ENCODE data around the gene CSMD2.

CSMD2 gene

DNA sequence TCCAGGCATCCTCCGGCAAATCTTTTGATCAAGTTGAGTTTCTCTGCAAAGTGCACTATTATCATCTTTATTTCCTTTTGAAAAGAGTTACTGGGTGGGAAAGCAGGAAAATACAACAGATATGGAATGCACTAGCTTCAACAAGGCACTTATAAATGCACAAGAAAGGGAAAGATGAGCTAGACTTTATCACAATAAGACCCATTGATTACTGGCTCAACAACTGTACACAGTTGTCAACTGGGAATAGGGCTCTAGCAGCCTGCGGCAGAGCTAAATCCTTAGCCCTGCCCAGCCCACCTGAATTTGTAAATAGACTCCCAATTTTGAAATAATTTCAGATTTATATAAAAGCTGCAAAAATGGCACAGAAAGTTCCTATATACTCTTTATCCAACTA, 111.4 kb downstream of the CSMD2 start:
- peaks cover 10% of the 10 kb centered on the region for H3K4me1 ChIP-seq (ENCODE audit: control insufficient read depth, insufficient read depth, low read length)

DNA sequence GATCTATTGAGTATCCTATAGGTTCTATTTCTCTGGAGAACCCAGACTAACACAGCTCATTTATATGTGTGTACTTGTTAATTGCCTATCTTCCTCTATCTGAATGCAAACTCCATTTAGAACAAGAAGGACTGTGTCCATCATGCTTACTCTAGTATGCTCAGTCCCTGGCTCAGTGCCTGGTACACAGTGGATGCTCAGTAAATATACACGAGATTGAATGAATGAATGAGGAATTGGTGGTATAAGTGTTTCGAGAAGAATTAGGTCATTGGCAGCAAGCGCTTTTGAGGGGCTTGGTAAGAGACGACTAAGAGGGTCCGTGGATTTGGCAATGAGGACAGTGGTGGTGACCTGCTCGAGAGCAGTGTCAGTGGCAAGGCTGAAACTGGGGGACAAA, 112.5 kb downstream of the CSMD2 start:
- H3K27me3 ChIP-seq (ENCODE audit: control insufficient read depth in 1 of 2, insufficient read depth in 2 of 2, low read length in 2 of 2), result peaks cover 0 to 6% of the 10 kb centered on the region in 2 donors
- H3K9me3 ChIP-seq (ENCODE audit: control insufficient read depth in 2 of 2, low read length in 2 of 2), result peaks cover 7 to 9% of the 10 kb centered on the region in 2 donors
- H3K4me3 ChIP-seq (ENCODE audit: low read length in 2 of 2), result no peak overlapping the region
- H3K9ac ChIP-seq (ENCODE audit: low read length in 2 of 2), result no peak overlapping the region
- no peak overlapping the region for H3K27ac ChIP-seq (ENCODE audit: low read length)
- no peaks in the 10 kb centered on the region for H3K36me3 ChIP-seq (ENCODE audit: control insufficient read depth in 2 of 2, insufficient read depth in 2 of 2, low read length in 2 of 2)
- H3K4me1 ChIP-seq (ENCODE audit: control insufficient read depth, insufficient read depth, low read length), result peaks cover 5% of the 10 kb centered on the region

More for the DNA sequence above, 111.4 kb downstream of the CSMD2 start:
- Histone ChIP-seq H3K9ac (ENCODE audit: low read length in 2 of 2) (no peak overlapping the region), H3K27me3 (ENCODE audit: control insufficient read depth in 1 of 2, insufficient read depth in 2 of 2, low read length in 2 of 2) (peaks cover 0 to 6% of the 10 kb centered on the region in 2 donors), H3K4me3 (ENCODE audit: low read length in 2 of 2) (no peak overlapping the region), H3K27ac (ENCODE audit: low read length) (no peak overlapping the region), H3K9me3 (ENCODE audit: control insufficient read depth in 2 of 2, low read length in 2 of 2) (peaks cover 7 to 9% of the 10 kb centered on the region in 2 donors), H3K36me3 (ENCODE audit: control insufficient read depth in 2 of 2, insufficient read depth in 2 of 2, low read length in 2 of 2) (no peaks in the 10 kb centered on the region)

DNA sequence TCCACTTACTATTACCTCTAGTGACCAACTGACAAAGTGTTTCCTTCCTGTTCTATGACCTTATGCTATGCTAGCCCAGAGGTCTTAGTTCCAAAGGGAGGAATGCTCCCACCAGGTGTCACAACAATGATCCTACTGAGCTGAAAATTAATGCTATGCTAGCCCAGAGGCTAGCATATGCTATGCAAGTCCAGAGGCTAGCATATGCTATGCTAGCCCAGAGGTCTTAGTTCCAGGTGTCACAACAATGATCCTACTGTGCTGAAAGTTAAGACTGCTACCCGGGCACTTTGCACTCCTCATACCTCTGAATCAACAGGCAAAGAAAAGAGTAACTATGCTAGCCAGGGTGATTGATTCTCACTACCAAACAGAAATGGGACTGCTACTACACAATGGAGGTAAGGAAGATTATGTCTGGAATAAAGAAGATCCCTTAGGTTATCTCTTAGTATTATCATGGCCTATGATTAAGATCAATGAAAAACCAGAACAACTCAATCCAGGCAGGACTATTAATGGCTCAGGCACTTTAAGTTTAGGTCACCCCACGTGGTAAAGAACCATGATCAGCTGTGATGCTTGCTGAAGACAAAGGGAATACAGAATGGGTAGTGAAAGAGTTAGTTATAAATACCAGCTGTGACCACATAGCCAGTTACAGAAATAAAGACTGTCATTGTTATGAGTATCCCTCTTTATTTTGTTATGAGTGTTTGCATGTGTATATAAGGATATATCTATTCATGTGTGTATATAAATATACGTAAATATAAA, 114.1 kb downstream of the CSMD2 start:
- Histone ChIP-seq H3K27me3 (ENCODE audit: control insufficient read depth in 1 of 2, insufficient read depth in 2 of 2, low read length in 2 of 2) (peaks cover 0 to 4% of the 10 kb centered on the region in 2 donors), H3K27ac (ENCODE audit: low read length) (no peak overlapping the region), H3K9ac (ENCODE audit: low read length in 2 of 2) (no peak overlapping the region), H3K4me3 (ENCODE audit: low read length in 2 of 2) (no peak overlapping the region), H3K36me3 (ENCODE audit: control insufficient read depth in 2 of 2, insufficient read depth in 2 of 2, low read length in 2 of 2) (no peaks in the 10 kb centered on the region), H3K4me1 (ENCODE audit: control insufficient read depth, insufficient read depth, low read length) (no peaks in the 10 kb centered on the region), H3K9me3 (ENCODE audit: control insufficient read depth in 2 of 2, low read length in 2 of 2) (peaks cover 7 to 9% of the 10 kb centered on the region in 2 donors)

DNA sequence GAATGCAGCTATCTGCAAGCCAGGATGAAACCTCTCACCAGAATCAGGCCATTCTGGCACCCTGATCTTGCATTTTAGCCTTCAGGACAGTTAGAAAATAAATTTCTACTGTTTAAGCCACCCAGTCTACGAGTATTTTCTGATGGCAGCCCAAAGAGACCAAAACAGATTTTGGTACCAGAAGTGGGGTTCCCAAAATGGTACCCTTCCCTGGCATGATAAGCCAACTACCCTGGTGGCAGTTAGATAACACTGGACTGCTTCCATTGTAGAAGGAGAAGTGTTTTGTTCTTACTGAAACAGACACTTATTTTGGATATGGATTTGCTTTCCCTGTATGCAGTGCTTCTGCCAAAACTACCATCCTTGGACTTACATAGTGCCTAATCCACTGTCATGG, 115.0 kb downstream of the CSMD2 start:
- Histone ChIP-seq H3K4me1 (ENCODE audit: control insufficient read depth, insufficient read depth, low read length) (no peaks in the 10 kb centered on the region), H3K27me3 (ENCODE audit: control insufficient read depth in 1 of 2, insufficient read depth in 2 of 2, low read length in 2 of 2) (peaks cover 0 to 4% of the 10 kb centered on the region in 2 donors), H3K27ac (ENCODE audit: low read length) (no peak overlapping the region), H3K9me3 (ENCODE audit: control insufficient read depth in 2 of 2, low read length in 2 of 2) (peaks cover 7 to 9% of the 10 kb centered on the region in 2 donors), H3K9ac (ENCODE audit: low read length in 2 of 2) (no peak overlapping the region), H3K36me3 (ENCODE audit: control insufficient read depth in 2 of 2, insufficient read depth in 2 of 2, low read length in 2 of 2) (no peaks in the 10 kb centered on the region), H3K4me3 (ENCODE audit: low read length in 2 of 2) (no peak overlapping the region)

DNA sequence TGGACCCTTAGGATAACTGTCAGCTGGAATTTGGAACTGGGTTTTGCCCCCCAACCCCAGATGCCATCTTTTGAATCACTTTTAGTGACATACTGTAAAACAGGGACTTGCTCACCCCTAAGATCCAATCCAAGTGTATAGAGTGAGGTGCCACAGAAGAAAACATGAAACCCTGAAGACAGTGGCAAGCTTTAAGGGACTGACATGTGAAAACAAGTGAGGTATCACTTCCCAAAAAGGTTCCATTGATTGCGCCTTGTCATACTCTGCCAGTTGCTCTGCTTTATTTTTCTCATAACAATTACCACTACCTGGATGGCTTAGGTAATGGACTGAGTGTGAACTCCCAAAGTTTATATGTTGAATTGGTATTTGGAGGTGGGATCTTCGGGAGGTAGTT, 115.6 kb downstream of the CSMD2 start:
- Histone ChIP-seq H3K4me3 (ENCODE audit: low read length in 2 of 2) (no peak overlapping the region), H3K27me3 (ENCODE audit: control insufficient read depth in 1 of 2, insufficient read depth in 2 of 2, low read length in 2 of 2) (peaks cover 0 to 4% of the 10 kb centered on the region in 2 donors), H3K4me1 (ENCODE audit: control insufficient read depth, insufficient read depth, low read length) (no peaks in the 10 kb centered on the region), H3K36me3 (ENCODE audit: control insufficient read depth in 2 of 2, insufficient read depth in 2 of 2, low read length in 2 of 2) (no peaks in the 10 kb centered on the region), H3K27ac (ENCODE audit: low read length) (no peak overlapping the region), H3K9me3 (ENCODE audit: control insufficient read depth in 2 of 2, low read length in 2 of 2) (peaks cover 7 to 9% of the 10 kb centered on the region in 2 donors), H3K9ac (ENCODE audit: low read length in 2 of 2) (no peak overlapping the region)

DNA sequence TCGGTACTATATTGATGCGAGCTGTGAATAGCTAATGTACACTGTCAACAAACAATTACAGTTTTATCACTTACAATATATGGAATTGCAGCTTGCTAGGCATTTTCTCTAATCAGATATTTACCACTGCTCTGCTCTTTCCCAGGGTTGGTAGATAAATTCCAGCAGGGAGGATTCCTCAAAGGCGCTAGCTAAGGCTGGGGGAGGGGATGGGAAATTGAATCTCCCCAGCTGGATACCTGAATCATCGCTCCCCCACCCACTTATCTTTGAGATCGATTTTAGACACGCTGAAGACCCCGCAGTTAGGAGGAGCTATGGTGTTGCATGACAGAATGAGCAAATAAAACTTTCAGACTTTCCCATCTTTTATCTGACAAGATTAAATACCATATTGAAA, 127.2 kb downstream of the CSMD2 start:
- Histone ChIP-seq H3K4me1 (ENCODE audit: control insufficient read depth, insufficient read depth, low read length) (no peaks in the 10 kb centered on the region), H3K4me3 (ENCODE audit: low read length in 2 of 2) (no peak overlapping the region), H3K36me3 (ENCODE audit: control insufficient read depth in 2 of 2, insufficient read depth in 2 of 2, low read length in 2 of 2) (no peaks in the 10 kb centered on the region), H3K27ac (ENCODE audit: low read length) (no peak overlapping the region), H3K9ac (ENCODE audit: low read length in 2 of 2) (no peak overlapping the region), H3K27me3 (ENCODE audit: control insufficient read depth in 1 of 2, insufficient read depth in 2 of 2, low read length in 2 of 2) (peaks cover 0 to 2% of the 10 kb centered on the region in 2 donors), H3K9me3 (ENCODE audit: control insufficient read depth in 2 of 2, low read length in 2 of 2) (no peaks in the 10 kb centered on the region)

DNA sequence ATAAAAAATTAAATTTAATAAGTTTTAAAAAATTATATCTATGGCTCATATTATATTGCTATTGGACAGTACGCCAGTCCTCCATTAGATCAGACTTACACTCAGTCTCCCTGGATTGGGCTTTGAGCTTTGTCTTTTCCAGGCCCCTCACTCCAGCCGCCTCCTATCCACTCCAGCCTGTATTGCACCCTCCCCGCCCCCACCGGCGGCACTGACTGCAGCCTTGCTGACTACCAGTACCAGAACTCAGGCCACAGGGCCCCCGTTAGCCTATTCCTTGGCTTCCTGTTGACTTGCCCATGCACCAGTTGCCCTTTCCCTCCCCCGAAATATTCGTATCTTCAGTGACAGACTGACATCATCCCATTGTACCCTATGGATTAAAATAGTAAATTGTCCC, 127.9 kb downstream of the CSMD2 start:
- no peak overlapping the region for H3K4me3 ChIP-seq (ENCODE audit: low read length in 2 of 2)
- peaks cover 0 to 2% of the 10 kb centered on the region in 2 donors for H3K27me3 ChIP-seq (ENCODE audit: control insufficient read depth in 1 of 2, insufficient read depth in 2 of 2, low read length in 2 of 2)
- no peaks in the 10 kb centered on the region for H3K9me3 ChIP-seq (ENCODE audit: control insufficient read depth in 2 of 2, low read length in 2 of 2)
- H3K27ac ChIP-seq (ENCODE audit: low read length), result no peak overlapping the region
- no peaks in the 10 kb centered on the region for H3K36me3 ChIP-seq (ENCODE audit: control insufficient read depth in 2 of 2, insufficient read depth in 2 of 2, low read length in 2 of 2)
- no peaks in the 10 kb centered on the region for H3K4me1 ChIP-seq (ENCODE audit: control insufficient read depth, insufficient read depth, low read length)
- no peak overlapping the region for H3K9ac ChIP-seq (ENCODE audit: low read length in 2 of 2)

DNA sequence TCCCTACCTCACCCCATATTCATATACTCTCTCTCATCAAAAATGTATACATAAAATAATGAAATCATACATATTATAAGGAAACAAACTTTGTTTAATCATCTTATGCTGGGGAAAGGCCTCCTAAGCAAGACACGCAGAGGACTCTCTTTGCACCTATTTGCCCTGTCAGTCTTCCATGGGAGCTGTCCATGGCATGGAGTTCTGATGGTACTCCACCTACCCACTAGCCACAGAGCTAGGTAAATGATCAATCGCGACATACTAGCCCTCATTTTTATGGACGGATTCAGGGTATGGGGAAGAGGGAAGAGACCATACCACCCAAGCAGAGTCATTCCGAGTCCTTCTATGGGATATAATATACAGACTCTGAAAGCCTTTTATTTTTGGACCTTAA, 131.0 kb downstream of the CSMD2 start:
- Histone ChIP-seq H3K9me3 (ENCODE audit: control insufficient read depth in 2 of 2, low read length in 2 of 2) (no peaks in the 10 kb centered on the region), H3K36me3 (ENCODE audit: control insufficient read depth in 2 of 2, insufficient read depth in 2 of 2, low read length in 2 of 2) (no peaks in the 10 kb centered on the region), H3K27ac (ENCODE audit: low read length) (no peak overlapping the region), H3K4me1 (ENCODE audit: control insufficient read depth, insufficient read depth, low read length) (no peaks in the 10 kb centered on the region), H3K4me3 (ENCODE audit: low read length in 2 of 2) (no peak overlapping the region), H3K27me3 (ENCODE audit: control insufficient read depth in 1 of 2, insufficient read depth in 2 of 2, low read length in 2 of 2) (peaks cover 0 to 2% of the 10 kb centered on the region in 2 donors), H3K9ac (ENCODE audit: low read length in 2 of 2) (no peak overlapping the region)

DNA sequence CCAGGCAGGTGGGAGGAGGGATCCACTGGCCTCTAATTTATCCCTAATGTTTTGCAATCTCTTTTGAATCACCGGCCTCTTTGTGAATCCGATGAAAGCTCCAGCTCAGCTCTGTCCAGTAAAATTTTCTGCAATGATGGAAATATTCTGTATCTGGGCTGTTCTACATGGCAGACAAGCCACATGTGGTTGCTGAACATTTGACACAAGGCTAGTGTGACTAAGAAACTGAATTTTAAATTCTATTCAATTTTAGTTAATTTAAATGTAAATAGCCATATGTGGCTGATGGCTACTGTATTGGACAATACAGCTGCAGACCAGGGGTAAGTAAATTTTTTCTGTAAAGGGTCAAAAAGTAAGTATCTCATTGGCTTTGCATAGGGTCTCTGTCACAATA, 135.1 kb downstream of the CSMD2 start:
- Histone ChIP-seq H3K36me3 (ENCODE audit: control insufficient read depth in 2 of 2, insufficient read depth in 2 of 2, low read length in 2 of 2) (no peaks in the 10 kb centered on the region), H3K9me3 (ENCODE audit: control insufficient read depth in 2 of 2, low read length in 2 of 2) (no peaks in the 10 kb centered on the region), H3K4me3 (ENCODE audit: low read length in 2 of 2) (no peak overlapping the region), H3K27ac (ENCODE audit: low read length) (no peak overlapping the region), H3K27me3 (ENCODE audit: control insufficient read depth in 1 of 2, insufficient read depth in 2 of 2, low read length in 2 of 2) (peaks cover 0 to 2% of the 10 kb centered on the region in 2 donors), H3K4me1 (ENCODE audit: control insufficient read depth, insufficient read depth, low read length) (no peaks in the 10 kb centered on the region), H3K9ac (ENCODE audit: low read length in 2 of 2) (no peak overlapping the region)

DNA sequence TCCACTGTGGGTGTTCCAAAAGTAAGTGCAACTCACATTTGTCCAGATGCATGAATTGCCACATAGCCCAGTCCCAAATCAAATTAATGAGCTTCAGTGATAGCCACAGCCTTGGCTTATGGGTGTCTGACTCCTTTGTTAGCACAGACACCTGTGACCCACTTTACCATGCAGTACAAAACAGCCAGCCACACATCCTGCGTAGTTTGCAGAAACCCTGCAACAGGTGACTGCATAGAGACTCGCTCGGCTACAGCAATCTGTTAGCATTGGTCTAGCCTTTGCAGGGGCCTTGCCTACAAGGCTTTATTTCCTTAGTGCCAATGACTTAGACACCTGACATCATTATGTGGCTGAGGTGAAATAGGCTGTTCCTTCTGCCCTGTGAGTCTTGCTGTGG, 135.5 kb downstream of the CSMD2 start:
- Histone ChIP-seq H3K27me3 (ENCODE audit: control insufficient read depth in 1 of 2, insufficient read depth in 2 of 2, low read length in 2 of 2) (peaks cover 0 to 2% of the 10 kb centered on the region in 2 donors), H3K4me3 (ENCODE audit: low read length in 2 of 2) (no peak overlapping the region), H3K36me3 (ENCODE audit: control insufficient read depth in 2 of 2, insufficient read depth in 2 of 2, low read length in 2 of 2) (no peaks in the 10 kb centered on the region)

DNA sequence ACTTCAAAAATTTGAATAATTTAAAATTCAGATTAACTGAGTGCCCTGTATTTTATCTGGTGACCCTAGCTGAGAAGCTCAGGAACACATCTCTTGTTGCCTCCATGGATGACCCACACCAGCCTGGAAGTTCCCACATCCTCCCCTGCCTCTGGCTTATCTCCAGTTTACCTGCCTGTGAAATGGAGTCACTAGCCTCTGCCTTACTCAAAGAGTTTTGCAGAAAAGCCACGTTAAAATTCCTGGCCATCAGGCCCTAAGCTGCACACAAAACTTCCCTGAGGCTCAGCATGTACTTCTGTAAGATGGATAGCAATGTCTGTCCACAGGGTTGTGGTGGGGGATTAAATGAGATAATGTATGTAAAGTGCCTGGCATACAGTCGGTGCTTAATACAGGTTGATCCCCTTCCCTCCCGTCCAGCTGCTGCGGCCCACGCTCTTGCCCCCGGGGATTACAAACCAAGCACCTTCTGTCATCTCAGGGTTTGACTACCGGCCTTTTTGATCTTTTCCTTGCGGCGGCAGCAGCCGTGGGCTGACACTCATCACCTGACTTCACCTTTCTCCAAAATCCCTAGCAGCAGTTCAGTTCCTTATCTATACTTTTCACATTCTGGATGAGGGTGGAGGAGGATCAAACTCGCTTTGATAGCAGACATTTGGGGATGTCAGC, 136.5 kb downstream of the CSMD2 start:
- Histone ChIP-seq H3K36me3 (ENCODE audit: control insufficient read depth in 2 of 2, insufficient read depth in 2 of 2, low read length in 2 of 2) (no peaks in the 10 kb centered on the region), H3K9me3 (ENCODE audit: control insufficient read depth in 2 of 2, low read length in 2 of 2) (no peaks in the 10 kb centered on the region), H3K27me3 (ENCODE audit: control insufficient read depth in 1 of 2, insufficient read depth in 2 of 2, low read length in 2 of 2) (peaks cover 0 to 2% of the 10 kb centered on the region in 2 donors), H3K9ac (ENCODE audit: low read length in 2 of 2) (no peak overlapping the region), H3K4me1 (ENCODE audit: control insufficient read depth, insufficient read depth, low read length) (no peaks in the 10 kb centered on the region), H3K4me3 (ENCODE audit: low read length in 2 of 2) (no peak overlapping the region), H3K27ac (ENCODE audit: low read length) (no peak overlapping the region)

More for the DNA sequence above, 135.5 kb downstream of the CSMD2 start:
- Histone ChIP-seq H3K9me3 (ENCODE audit: control insufficient read depth in 2 of 2, low read length in 2 of 2) (no peaks in the 10 kb centered on the region), H3K4me1 (ENCODE audit: control insufficient read depth, insufficient read depth, low read length) (no peaks in the 10 kb centered on the region), H3K27ac (ENCODE audit: low read length) (no peak overlapping the region), H3K9ac (ENCODE audit: low read length in 2 of 2) (no peak overlapping the region)
